HepG2 (cell line): ENCODE data around the gene SLC25A33. TPM values are rescaled to one million over a fixed set of nuclear protein-coding genes. Genes with fewer than 3 reads are reported as not detected.

ENCODE experiments used
- ATAC-seq: fragments of 200-7000 bp; cut with Tn5 transposase; 3 replicates; pipeline ENCODE4 v1.9.1; 2020; ENCODE audit warnings: mild to moderate bottlenecking, moderate library complexity
- BruUV-seq: library from RNA; stranded (reverse); fragments of 400-500 nt; replicated peaks from 2 replicates; lab custom pipeline; 2021; lab: Mats Ljungman, UMichigan
- CTCF ChIA-PET: fragments of 300-600 bp; formaldehyde crosslinking; extraction: SDS; loops from one replicate; lab custom pipeline; 2021; ENCODE audit warnings: low total read pairs, inconsistent platforms, low intra/inter-chr PET ratio; lab: Yijun Ruan, JAX
- POLR2A ChIA-PET: fragments of 350-600 bp; sonication (Branson Sonifier 250); formaldehyde crosslinking; loops from one replicate; lab custom pipeline; 2020; ENCODE audit warnings: antibody characterized with exemption, inconsistent platforms; lab: Yijun Ruan, JAX
- DNase-seq: peaks from one replicate; pipeline ENCODE4 v3.0.0-alpha.2; 2015; ENCODE audit warnings: low spot score
- FAIRE-seq: peaks from 3 replicates; lab custom pipeline; 2011; peaks lifted over from hg19 to GRCh38; lab: Jason Lieb, UNC
- H2AFZ ChIP-seq: one replicate; pipeline ENCODE4 v1.6.1; 2011; ENCODE audit warnings: low read length, inconsistent platforms
- H3K27ac ChIP-seq: fragments of 300-600 bp; 3 replicates; pipeline ENCODE4 v1.8.0; 2011; ENCODE audit warnings: mixed run types, mild to moderate bottlenecking, mixed read lengths, low read length, inconsistent platforms; ENCODE audit not compliant: insufficient read depth; ENCODE audit errors: extremely low read length
- H3K27me3 ChIP-seq, 2 experiments: fragments of 200-600 bp in 1 of 2; 2 replicates in 1 of 2; 3 replicates in 1 of 2; pipeline versions ENCODE4 v1.6.0 to v1.8.0; 2011; ENCODE audit warnings: low read length in 2 of 2, mild to moderate bottlenecking in 2 of 2, moderate library complexity in 2 of 2, inconsistent platforms in 1 of 2; ENCODE audit not compliant: insufficient read depth in 2 of 2, control insufficient read depth in 1 of 2
- H3K36me3 ChIP-seq, 2 experiments: fragments of 200-600 bp in 1 of 2; replicated peaks in 1 of 2; 2 replicates in 1 of 2; 3 replicates in 1 of 2; pipeline versions ENCODE4 v1.5.1 to v1.8.0; 2011; ENCODE audit warnings: low read length in 2 of 2, inconsistent platforms in 1 of 2; ENCODE audit not compliant: insufficient read depth in 2 of 2, control insufficient read depth in 1 of 2
- H3K4me1 ChIP-seq: 2 replicates; pipeline ENCODE4 v1.5.1; 2012; ENCODE audit warnings: low read length, inconsistent platforms; ENCODE audit not compliant: insufficient read depth
- H3K4me2 ChIP-seq: 2 replicates; pipeline ENCODE4 v1.6.0; 2011; ENCODE audit warnings: low read depth, low read length, inconsistent platforms
- H3K4me3 ChIP-seq, 3 experiments: fragments of 200-600 bp in 1 of 3; sonication (generic), shearing (Covaris generic) in 1 of 3; replicated peaks in 1 of 3; 2 replicates each; pipeline ENCODE4 v1.5.1; 2011 to 2016; ENCODE audit warnings: low read length in 3 of 3, inconsistent platforms in 2 of 3, low read depth in 2 of 3, mild to moderate bottlenecking in 2 of 3, control low read depth in 1 of 3, mixed read lengths in 1 of 3; ENCODE audit not compliant: insufficient read depth in 1 of 3
- H3K79me2 ChIP-seq: one replicate; pipeline ENCODE4 v1.6.1; 2011; ENCODE audit warnings: low read length, inconsistent platforms; ENCODE audit not compliant: insufficient read depth
- H3K9ac ChIP-seq: 2 replicates; pipeline ENCODE4 v1.6.0; 2011; ENCODE audit warnings: mild to moderate bottlenecking, low read depth, low read length, inconsistent platforms; ENCODE audit not compliant: insufficient read depth
- H3K9me3 ChIP-seq: 2 replicates; pipeline ENCODE4 v1.5.1; 2012; ENCODE audit warnings: mild to moderate bottlenecking, low read length
- H4K20me1 ChIP-seq: 2 replicates; pipeline ENCODE4 v1.6.0; 2011; ENCODE audit warnings: inconsistent platforms, mild to moderate bottlenecking, low read length, moderate library complexity; ENCODE audit not compliant: insufficient read depth
- ATF7 ChIP-seq, 2 experiments: fragments of 450-650 bp in 1 of 2; sonication (generic) in 1 of 2; formaldehyde crosslinking in 1 of 2; IDR thresholded peaks; 2 replicates each; pipeline versions ENCODE4 v1.4.0 to v1.6.1; 2016 to 2020; ENCODE audit warnings: antibody characterized with exemption in 1 of 2, mild to moderate bottlenecking in 1 of 2, missing genetic modification reagents in 1 of 2
- DNMT1 ChIP-seq: sonication (generic); formaldehyde crosslinking; IDR thresholded peaks from 2 replicates; pipeline ENCODE4 v1.5.1; 2020; ENCODE audit warnings: mild to moderate bottlenecking, missing genetic modification reagents
- FLYWCH1 ChIP-seq: sonication (generic); formaldehyde crosslinking; IDR thresholded peaks from 2 replicates; pipeline ENCODE4 v1.8.1; 2023; ENCODE audit warnings: mild to moderate bottlenecking, missing genetic modification reagents
- FOSL1 ChIP-seq: sonication (generic); formaldehyde crosslinking; IDR thresholded peaks from 2 replicates; pipeline ENCODE4 v1.9.0; 2021; ENCODE audit warnings: missing genetic modification reagents, borderline replicate concordance
- FOXM1 ChIP-seq: sonication (generic); formaldehyde crosslinking; IDR thresholded peaks from 2 replicates; pipeline ENCODE4 v1.5.0; 2020; ENCODE audit warnings: missing genetic modification reagents
- GABPA ChIP-seq, 2 experiments: IDR thresholded peaks; 2 replicates each; pipeline ENCODE4 v1.6.1; 2011 to 2016; ENCODE audit warnings: low read depth in 2 of 2, low read length in 1 of 2, missing biosample characterization in 1 of 2, missing genetic modification characterization in 1 of 2
- HDAC6 ChIP-seq: fragments of 200-600 bp; sonication (generic); IDR thresholded peaks from 2 replicates; pipeline ENCODE4 v1.7.0; 2017; ENCODE audit warnings: mild to moderate bottlenecking, antibody characterized with exemption, low read length, low read depth
- HHEX ChIP-seq: IDR thresholded peaks from 2 replicates; pipeline ENCODE4 v1.6.1; 2016; ENCODE audit warnings: control low read depth
- KLF13 ChIP-seq: sonication (generic); formaldehyde crosslinking; IDR thresholded peaks from 2 replicates; pipeline ENCODE4 v1.4.0; 2020; ENCODE audit warnings: mild to moderate bottlenecking, missing genetic modification reagents
- RAD21 ChIP-seq: fragments of 450-650 bp; formaldehyde crosslinking; IDR thresholded peaks from 2 replicates; pipeline ENCODE4 v1.5.0; 2020; ENCODE audit warnings: mild to moderate bottlenecking
- SMC3 ChIP-seq: IDR thresholded peaks from 2 replicates; pipeline ENCODE4 v1.6.1; 2011; ENCODE audit warnings: low read length, improper control_type of control experiment
- SSRP1 ChIP-seq: IDR thresholded peaks from 2 replicates; pipeline ENCODE4 v1.6.1; 2016; ENCODE audit warnings: control low read depth
- TBX2 ChIP-seq: sonication (generic); formaldehyde crosslinking; IDR thresholded peaks from 2 replicates; pipeline ENCODE4 v1.5.0; 2020; ENCODE audit warnings: missing genetic modification reagents, mild to moderate bottlenecking, borderline replicate concordance
- XRCC5 ChIP-seq: fragments of 200-400 bp; formaldehyde crosslinking; optimal IDR thresholded peaks from 2 replicates; pipeline ENCODE3; 2017; ENCODE audit warnings: mild to moderate bottlenecking, low read length
- YEATS2 ChIP-seq: sonication (generic); formaldehyde crosslinking; IDR thresholded peaks from 2 replicates; pipeline ENCODE4 v1.4.0; 2020; ENCODE audit warnings: missing genetic modification reagents, borderline replicate concordance
- ZBTB7A ChIP-seq: sonication (generic); formaldehyde crosslinking; IDR thresholded peaks from 2 replicates; pipeline ENCODE4 v1.8.0; 2022; ENCODE audit warnings: mild to moderate bottlenecking, missing genetic modification reagents
- ZC3H13 ChIP-seq: sonication (generic); formaldehyde crosslinking; IDR thresholded peaks from 2 replicates; pipeline ENCODE4 v1.8.1; 2023; ENCODE audit warnings: mild to moderate bottlenecking, missing genetic modification reagents, moderate library complexity
- ZFP41 ChIP-seq: sonication (generic); formaldehyde crosslinking; IDR thresholded peaks from 2 replicates; pipeline ENCODE4 v1.4.0; 2020; ENCODE audit warnings: mild to moderate bottlenecking, missing genetic modification reagents, borderline replicate concordance
- ZFY ChIP-seq: sonication (generic); formaldehyde crosslinking; IDR thresholded peaks from 2 replicates; pipeline ENCODE4 v1.4.0; 2020; ENCODE audit warnings: missing genetic modification reagents
- ZNF367 ChIP-seq: sonication (generic); formaldehyde crosslinking; IDR thresholded peaks from 2 replicates; pipeline ENCODE4 v1.4.0; 2020; ENCODE audit warnings: missing genetic modification reagents, borderline replicate concordance
- ZNF550 ChIP-seq: sonication (generic); formaldehyde crosslinking; IDR thresholded peaks from 2 replicates; pipeline ENCODE4 v1.4.0; 2020; ENCODE audit warnings: mild to moderate bottlenecking, missing genetic modification reagents, borderline replicate concordance
- ZNF616 ChIP-seq: sonication (generic); formaldehyde crosslinking; IDR thresholded peaks from 2 replicates; pipeline ENCODE4 v1.5.0; 2020; ENCODE audit warnings: low read depth, mild to moderate bottlenecking, missing genetic modification reagents
- ZNF724P ChIP-seq: sonication (generic); formaldehyde crosslinking; IDR thresholded peaks from 2 replicates; pipeline ENCODE4 v1.8.0; 2022; ENCODE audit warnings: missing genetic modification reagents, borderline replicate concordance
- ZSCAN29 ChIP-seq: sonication (generic); formaldehyde crosslinking; conservative IDR thresholded peaks from 2 replicates; pipeline ENCODE4 v1.4.0; 2020; ENCODE audit warnings: mild to moderate bottlenecking, missing genetic modification reagents
- WGBS: methylation state at CpG from one replicate; pipeline ENCODE4 v1.1.6; 2017; ENCODE audit warnings: low lambda C conversion rate; 5-methylcytosine and 5-hydroxymethylcytosine counted together
- in situ Hi-C: cut with HindIII; loops from 2 replicates; pipeline ENCODE4 v1.10.0; 2017; ENCODE audit warnings: low pct_unique_long_range_greater_than_20kb; ENCODE audit not compliant: extremely low pct_ligation_motif_present
- intact Hi-C: fragments of 100-400 bp; cut with micrococcal nuclease; formaldehyde crosslinking; loops from one replicate; pipeline ENCODE4 v1.10.0; 2022; ENCODE audit not compliant: unreplicated experiment
- polyA plus RNA-seq, 8 experiments: library from polyadenylated mRNA; depleted of rRNA in 3 of 8; stranded (reverse) in 7 of 8; unstranded in 1 of 8; fragments of >200 nt; fragmentation: Illumina TruSeq in 4 of 8; extraction: Trizol in 4 of 8; gene quantifications; 2 replicates each; pipeline versions ENCODE4 v1.2.1 to v1.2.3, GENCODE V29; 2011 to 2016; ENCODE audit warnings: low read depth in 4 of 8, missing spikeins in 1 of 8, mixed read lengths in 1 of 8; ENCODE audit not compliant: insufficient read depth in 1 of 8
- total RNA-seq, 5 experiments: library from RNA; depleted of rRNA; stranded (reverse); fragments of >200 nt; fragmentation: Illumina TruSeq; extraction: Trizol; gene quantifications; 2 replicates each; pipeline ENCODE4 v1.2.3, GENCODE V29; 2016; ENCODE audit warnings: low read depth in 1 of 5
- TF ChIP-seq, protein P1 (sequence below): sonication (generic); formaldehyde crosslinking; IDR thresholded peaks from 2 replicates; pipeline ENCODE4 v1.8.0; 2022; ENCODE audit warnings: missing genetic modification reagents, mild to moderate bottlenecking, borderline replicate concordance

The SLC25A33 gene
- total and polyA plus RNA-seq, 2 of the 13 experiments (the other 11 are each of a cell fraction or from before 2014, with no cell fraction given) = 15.4 to 50.3 TPM

DNA sequence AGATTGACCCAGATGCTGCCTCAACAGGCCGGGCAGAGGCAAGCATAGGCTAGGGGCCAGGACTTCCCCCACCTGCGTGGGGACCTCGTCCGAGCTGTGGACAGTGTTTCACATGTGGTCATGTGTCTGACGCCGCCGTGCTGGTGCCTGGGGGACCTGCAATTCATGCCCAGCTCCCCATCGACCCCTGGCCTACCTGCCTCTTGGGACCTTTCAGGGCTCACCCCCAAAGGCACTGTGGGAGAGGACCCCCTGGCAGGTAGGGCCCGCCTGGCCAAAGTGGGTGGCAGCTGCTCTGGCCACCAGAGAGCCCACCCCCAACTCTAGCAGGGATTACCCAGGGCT is 53.9 kb downstream of the SLC25A33 start:
- no TSS peak for BruUV-seq
- ChIA-PET POLR2A (interaction anchor here (0.8 to 1.2 kb wide), 2 partner anchors 60 to 97 kb away, joined by 3 read pairs; no protein-coding TSS in a partner anchor), CTCF (no interaction called here)
- 0 out of 2 replicates have a peak overlapping the region, but pooled peaks have one; percentile 24 for H3K9ac ChIP-seq
- DNase-seq (no peak), FAIRE-seq (no peak), ATAC-seq (no peak)
- peak overlapping the region; percentile 62 for H3K4me2 ChIP-seq
- intact Hi-C loops = no loop called here
- no peaks in the 10 kb centered on the region for H3K9me3 ChIP-seq
- H3K4me1 ChIP-seq = peaks cover 52% of the 10 kb centered on the region
- peaks cover 59% of the 10 kb centered on the region for H3K79me2 ChIP-seq
- H3K4me3 ChIP-seq = peak overlapping the region in 1 of 3 experiments; percentile 39; a peak in 1 of 6 replicates
- H3K36me3 ChIP-seq = peaks cover 6 to 21% of the 10 kb centered on the region in 2 experiments; a peak in 4 of 5 replicates
- H4K20me1 ChIP-seq = peaks cover 27% of the 10 kb centered on the region
- in situ Hi-C loops = no loop called here
- peak overlapping the region; percentile 63 for H3K27ac ChIP-seq
- H2AFZ ChIP-seq = no peak overlapping the region
- WGBS = 100% methylated on average over 1 of the region's 9 CpGs
- H3K27me3 ChIP-seq = no peaks in the 10 kb centered on the region
- TF ChIP-seq ZSCAN29 (no peak), GABPA (IDR thresholded peaks at IDR 0.05; ENCODE audit: low read depth, low read length) (no peak), GABPA (CRISPR knock-in tag; IDR thresholded peaks at IDR 0.05; ENCODE audit: low read depth) (no peak), FLYWCH1 (CRISPR knock-in tag) (no peak), HHEX (CRISPR knock-in tag) (no peak), ZNF616 (CRISPR knock-in tag) (no peak), ZBTB7A (0 out of 2 replicates have a peak, but pooled peaks have one; percentile 23), XRCC5 (no peak), ZC3H13 (CRISPR knock-in tag) (no peak), YEATS2 (no peak), KLF13 (CRISPR knock-in tag) (no peak), ZFP41 (CRISPR knock-in tag) (no peak), RAD21 (no peak), TBX2 (CRISPR knock-in tag) (peak; percentile 38; the same call in 1 of the 2 replicates), ATF7 (IDR thresholded peaks at IDR 0.05) (no peak), ATF7 (CRISPR knock-in tag; IDR thresholded peaks at IDR 0.05) (no peak), FOSL1 (CRISPR knock-in tag) (no peak), ZFY (CRISPR knock-in tag) (peak; percentile 9; the same call in 1 of the 2 replicates), ZNF367 (CRISPR knock-in tag) (no peak), SMC3 (no peak), HDAC6 (no peak), ZNF550 (CRISPR knock-in tag) (no peak), ZNF724P (CRISPR knock-in tag) (no peak), FOXM1 (CRISPR knock-in tag) (no peak), SSRP1 (CRISPR knock-in tag) (no peak), DNMT1 (CRISPR knock-in tag) (no peak)
- TF ChIP-seq, protein P1, sequence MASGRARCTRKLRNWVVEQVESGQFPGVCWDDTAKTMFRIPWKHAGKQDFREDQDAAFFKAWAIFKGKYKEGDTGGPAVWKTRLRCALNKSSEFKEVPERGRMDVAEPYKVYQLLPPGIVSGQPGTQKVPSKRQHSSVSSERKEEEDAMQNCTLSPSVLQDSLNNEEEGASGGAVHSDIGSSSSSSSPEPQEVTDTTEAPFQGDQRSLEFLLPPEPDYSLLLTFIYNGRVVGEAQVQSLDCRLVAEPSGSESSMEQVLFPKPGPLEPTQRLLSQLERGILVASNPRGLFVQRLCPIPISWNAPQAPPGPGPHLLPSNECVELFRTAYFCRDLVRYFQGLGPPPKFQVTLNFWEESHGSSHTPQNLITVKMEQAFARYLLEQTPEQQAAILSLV (CRISPR knock-in tag) = no peak
